Measurements from ENCODE around the gene DPP6.

GRCh38 chr7:154912871-154913637, 860.9 kb downstream of the DPP6 start:
- TF ChIP-seq CTCF (IDR thresholded peaks at IDR 0.05) (no peak), POLR2A (IDR thresholded peaks at IDR 0.05) (no peak)

All from Peyer's patch (tissue), 4 donors.